Mesenchymal stem cell (in vitro differentiated cells and primary cell): ENCODE results near the gene LGR6.

Experiments
- DNase-seq: peaks from one replicate; pipeline ENCODE4 v3.0.0-alpha.2; 2013
- H2AFZ ChIP-seq: one replicate; pipeline ENCODE4 v1.6.1; 2013; ENCODE audit warnings: low read depth, mild to moderate bottlenecking, control low read depth, inconsistent platforms, low read length, moderate library complexity
- H2AK5ac ChIP-seq: 2 replicates; pipeline ENCODE4 v1.6.1; 2013; ENCODE audit warnings: low read length, moderate library complexity, mild to moderate bottlenecking, inconsistent platforms; ENCODE audit not compliant: severe bottlenecking
- H2BK120ac ChIP-seq: one replicate; pipeline ENCODE4 v1.6.1; 2013; ENCODE audit warnings: low read depth, mild to moderate bottlenecking, inconsistent platforms, low read length, moderate library complexity
- H2BK12ac ChIP-seq, 2 experiments: one replicate each; pipeline ENCODE4 v1.6.1; 2013; ENCODE audit warnings: inconsistent platforms in 2 of 2, low read length in 2 of 2, mild to moderate bottlenecking in 2 of 2, moderate library complexity in 2 of 2, control low read depth in 1 of 2
- H2BK15ac ChIP-seq: one replicate; pipeline ENCODE4 v1.6.1; 2013; ENCODE audit warnings: mild to moderate bottlenecking, low read depth, inconsistent platforms; ENCODE audit not compliant: poor library complexity, severe bottlenecking
- H2BK5ac ChIP-seq: 2 replicates; pipeline ENCODE4 v1.6.1; 2013; ENCODE audit warnings: low read depth, mild to moderate bottlenecking, low read length, control low read depth, inconsistent platforms; ENCODE audit not compliant: poor library complexity, severe bottlenecking
- H3K14ac ChIP-seq, 2 experiments: one replicate each; pipeline ENCODE4 v1.6.1; 2013; ENCODE audit warnings: inconsistent platforms in 2 of 2, low read length in 2 of 2, control low read depth in 1 of 2, mild to moderate bottlenecking in 1 of 2, moderate library complexity in 1 of 2
- H3K18ac ChIP-seq, 2 experiments: one replicate each; pipeline ENCODE4 v1.6.1; 2013; ENCODE audit warnings: inconsistent platforms in 2 of 2, low read length in 2 of 2, control low read depth in 1 of 2, low read depth in 1 of 2, mild to moderate bottlenecking in 1 of 2
- H3K23ac ChIP-seq, 2 experiments: one replicate each; pipeline ENCODE4 v1.6.1; 2013; ENCODE audit warnings: inconsistent platforms in 2 of 2, low read length in 2 of 2, mild to moderate bottlenecking in 2 of 2, moderate library complexity in 2 of 2, control low read depth in 1 of 2
- H3K27ac ChIP-seq: 2 replicates; pipeline ENCODE4 v1.5.1; 2013; ENCODE audit warnings: mild to moderate bottlenecking, moderate library complexity, low read length, control low read depth, inconsistent platforms; ENCODE audit not compliant: poor library complexity, severe bottlenecking
- H3K27me3 ChIP-seq, 2 experiments: 2 replicates each; pipeline versions ENCODE4 v1.6.1 to v1.7.0; 2013; ENCODE audit warnings: low read length in 2 of 2, mild to moderate bottlenecking in 2 of 2, moderate library complexity in 2 of 2, control low read depth in 1 of 2, inconsistent platforms in 1 of 2; ENCODE audit not compliant: control insufficient read depth in 1 of 2, insufficient read depth in 1 of 2
- H3K36me3 ChIP-seq, 2 experiments: 2 replicates each; pipeline versions ENCODE4 v1.6.1 to v1.7.0; 2013; ENCODE audit warnings: low read length in 2 of 2, control low read depth in 1 of 2, inconsistent platforms in 1 of 2, low read depth in 1 of 2, mild to moderate bottlenecking in 1 of 2; ENCODE audit not compliant: insufficient read depth in 2 of 2, control insufficient read depth in 1 of 2
- H3K4ac ChIP-seq, 2 experiments: one replicate each; pipeline ENCODE4 v1.6.1; 2013; ENCODE audit warnings: inconsistent platforms in 2 of 2, low read length in 2 of 2, mild to moderate bottlenecking in 2 of 2, moderate library complexity in 2 of 2, control low read depth in 1 of 2, low read depth in 1 of 2
- H3K4me1 ChIP-seq: 2 replicates; pipeline ENCODE4 v1.6.1; 2013; ENCODE audit warnings: low read depth, low read length, control low read depth; ENCODE audit not compliant: control insufficient read depth, insufficient read depth
- H3K4me2 ChIP-seq: 2 replicates; pipeline ENCODE4 v1.6.1; 2013; ENCODE audit warnings: low read length, mild to moderate bottlenecking, inconsistent platforms; ENCODE audit not compliant: poor library complexity, severe bottlenecking
- H3K4me3 ChIP-seq, 2 experiments: 2 replicates each; pipeline versions ENCODE4 v1.5.1 to v1.7.0; 2013; ENCODE audit warnings: low read length in 2 of 2, mild to moderate bottlenecking in 2 of 2, control low read depth in 1 of 2, low read depth in 1 of 2; ENCODE audit not compliant: insufficient read depth in 1 of 2
- H3K79me1 ChIP-seq: replicated peaks from 2 replicates; pipeline ENCODE4 v1.6.1; 2013; ENCODE audit warnings: mild to moderate bottlenecking, control low read depth, low read length, inconsistent platforms; ENCODE audit not compliant: poor library complexity, severe bottlenecking
- H3K9ac ChIP-seq: 2 replicates; pipeline ENCODE4 v1.7.0; 2013; ENCODE audit warnings: mild to moderate bottlenecking, low read length, moderate library complexity
- H3K9me3 ChIP-seq: 2 replicates; pipeline ENCODE4 v1.7.0; 2013; ENCODE audit warnings: mild to moderate bottlenecking, low read length; ENCODE audit not compliant: control insufficient read depth
- H4K8ac ChIP-seq: one replicate; pipeline ENCODE4 v1.6.1; 2013; ENCODE audit warnings: inconsistent platforms, mild to moderate bottlenecking, low read length, moderate library complexity
- H4K91ac ChIP-seq: one replicate; pipeline ENCODE4 v1.6.1; 2013; ENCODE audit warnings: mild to moderate bottlenecking, low read length, inconsistent platforms
- WGBS: methylation state at CpG from one replicate; pipeline ENCODE4 v1.1.7; 2013; ENCODE audit warnings: mixed read lengths; 5-methylcytosine and 5-hydroxymethylcytosine counted together

Gene LGR6

DNA sequence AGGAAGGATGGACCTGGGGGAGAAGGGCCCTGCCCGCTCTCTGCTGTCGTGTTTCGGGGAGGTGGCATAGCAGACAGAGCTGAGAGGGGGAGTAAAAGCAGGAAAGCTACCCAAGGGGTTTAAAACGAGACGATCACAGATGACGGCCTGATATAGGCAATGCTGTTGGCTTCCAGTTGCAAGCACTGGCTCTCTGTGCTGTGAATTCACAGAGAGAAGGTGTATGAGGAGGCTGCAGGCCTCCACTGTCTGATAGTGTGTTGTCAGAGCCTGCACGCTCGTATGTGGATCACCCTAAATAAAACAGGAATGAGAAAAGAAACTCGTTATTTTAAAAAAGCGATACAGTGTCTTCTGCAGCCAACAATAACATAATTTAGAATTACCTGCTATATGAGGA, 57.4 kb downstream of the LGR6 start:
- Histone ChIP-seq H3K9me3 (no peaks in the 10 kb centered on the region), H3K79me1 (no peaks in the 10 kb centered on the region), H2AFZ (no peak overlapping the region), H4K91ac (no peak overlapping the region), H2BK12ac (no peak overlapping the region), H3K23ac (no peak overlapping the region), H3K18ac (no peak overlapping the region), H3K14ac (no peak overlapping the region), H3K4me2 (no peak overlapping the region), H3K36me3 (no peaks in the 10 kb centered on the region), H3K27me3 (peaks cover 0 to 84% of the 10 kb centered on the region in 2 experiments), H3K4me3 (no peak overlapping the region), H2AK5ac (no peak overlapping the region), H3K4ac (no peak overlapping the region), H2BK15ac (no peak overlapping the region), H3K4me1 (peaks cover 23% of the 10 kb centered on the region), H2BK5ac (no peak overlapping the region), H3K9ac (no peak overlapping the region), H2BK120ac (no peak overlapping the region), H3K27ac (no peak overlapping the region), H4K8ac (no peak overlapping the region)
- DNase-seq = no peak
- WGBS = 90% methylated on average over 7 of the region's 10 CpGs

DNA sequence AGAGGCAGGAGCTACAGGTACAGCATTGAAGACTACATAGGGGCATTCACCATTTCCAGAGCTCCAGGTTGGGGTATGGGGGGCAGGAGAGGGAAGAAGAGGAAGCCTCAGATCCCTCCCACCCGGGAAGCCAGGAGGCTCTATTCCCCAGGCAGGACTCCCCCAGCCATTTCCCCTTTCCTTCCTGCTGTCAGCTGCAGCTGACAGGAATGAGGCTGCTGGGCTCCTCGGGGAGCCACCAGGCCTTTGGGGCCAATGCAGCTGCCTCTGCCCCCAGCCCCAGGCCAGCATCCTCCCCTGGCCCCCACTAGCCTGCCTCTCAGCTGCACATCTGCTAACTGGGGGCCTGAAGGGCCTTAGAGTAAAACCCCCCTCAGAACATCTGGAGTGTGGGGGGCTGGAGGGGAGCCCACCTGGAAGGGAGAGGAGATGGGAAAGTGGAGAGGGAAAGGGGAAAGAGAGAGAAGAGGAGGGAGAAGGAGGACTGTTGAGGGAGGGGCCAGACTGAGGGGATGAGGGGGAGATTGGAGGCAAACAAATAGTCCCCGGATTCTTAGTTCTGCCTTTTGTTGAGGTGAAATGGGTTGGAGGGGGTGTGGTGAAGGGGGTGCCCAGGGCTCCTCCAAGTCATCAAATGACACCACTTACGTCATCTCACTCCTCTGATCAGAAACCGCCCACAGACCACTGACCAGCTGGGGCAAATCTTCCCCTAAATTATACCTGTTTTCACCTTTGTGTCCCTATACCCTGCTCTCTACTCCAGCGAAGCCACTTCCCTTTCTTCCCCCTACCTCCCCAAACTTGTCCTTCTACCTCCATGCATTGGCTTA, 58.0 kb downstream of the LGR6 start:
- no peak for DNase-seq
- WGBS = 66% methylated on average over 3 of the region's 6 CpGs

DNA sequence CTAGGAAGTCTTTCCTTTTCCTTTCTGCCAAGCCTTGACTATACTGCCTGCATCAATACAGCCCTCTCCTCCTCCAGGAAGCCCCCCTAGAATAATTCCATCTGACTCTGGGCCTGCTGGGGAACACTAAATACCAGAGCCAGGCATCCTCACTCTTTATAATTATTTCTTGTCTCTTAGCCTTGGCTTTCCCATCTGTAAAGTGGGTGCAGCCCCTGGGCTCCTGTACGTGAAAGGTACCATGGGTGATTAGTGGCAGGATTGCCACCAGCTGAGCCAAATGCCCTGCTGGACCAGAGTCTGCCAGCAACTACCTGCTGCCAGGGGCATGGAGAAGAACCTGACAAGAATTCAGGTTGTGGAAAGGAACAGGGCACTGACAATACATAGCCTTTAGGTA, 58.7 kb downstream of the LGR6 start:
- Histone ChIP-seq H2BK12ac (no peak overlapping the region), H3K4me3 (no peak overlapping the region), H3K27me3 (peaks cover 0 to 85% of the 10 kb centered on the region in 2 experiments), H3K9ac (no peak overlapping the region), H3K9me3 (no peaks in the 10 kb centered on the region), H2BK15ac (no peak overlapping the region), H3K4me1 (peaks cover 21% of the 10 kb centered on the region), H4K91ac (no peak overlapping the region), H3K36me3 (no peaks in the 10 kb centered on the region), H3K27ac (no peak overlapping the region), H3K4ac (no peak overlapping the region), H3K14ac (no peak overlapping the region), H3K79me1 (no peaks in the 10 kb centered on the region), H2BK5ac (no peak overlapping the region), H3K18ac (no peak overlapping the region), H4K8ac (no peak overlapping the region), H2BK120ac (no peak overlapping the region), H2AK5ac (no peak overlapping the region), H3K23ac (no peak overlapping the region), H2AFZ (no peak overlapping the region), H3K4me2 (no peak overlapping the region)
- no peak for DNase-seq
- WGBS = 84% methylated on average over 1 of the region's 1 CpG

More for the DNA sequence above, 58.0 kb downstream of the LGR6 start:
- Histone ChIP-seq H4K91ac (no peak overlapping the region), H2BK15ac (no peak overlapping the region), H3K27me3 (peaks cover 0 to 85% of the 10 kb centered on the region in 2 experiments), H3K14ac (no peak overlapping the region), H3K4me2 (no peak overlapping the region), H3K4me3 (no peak overlapping the region), H3K36me3 (no peaks in the 10 kb centered on the region), H3K18ac (no peak overlapping the region), H2AK5ac (no peak overlapping the region), H2BK5ac (no peak overlapping the region), H2BK12ac (no peak overlapping the region), H3K23ac (no peak overlapping the region), H3K9me3 (no peaks in the 10 kb centered on the region), H4K8ac (no peak overlapping the region), H3K79me1 (no peaks in the 10 kb centered on the region), H2AFZ (no peak overlapping the region), H2BK120ac (no peak overlapping the region), H3K9ac (no peak overlapping the region), H3K4ac (no peak overlapping the region), H3K4me1 (peaks cover 23% of the 10 kb centered on the region), H3K27ac (no peak overlapping the region)

DNA sequence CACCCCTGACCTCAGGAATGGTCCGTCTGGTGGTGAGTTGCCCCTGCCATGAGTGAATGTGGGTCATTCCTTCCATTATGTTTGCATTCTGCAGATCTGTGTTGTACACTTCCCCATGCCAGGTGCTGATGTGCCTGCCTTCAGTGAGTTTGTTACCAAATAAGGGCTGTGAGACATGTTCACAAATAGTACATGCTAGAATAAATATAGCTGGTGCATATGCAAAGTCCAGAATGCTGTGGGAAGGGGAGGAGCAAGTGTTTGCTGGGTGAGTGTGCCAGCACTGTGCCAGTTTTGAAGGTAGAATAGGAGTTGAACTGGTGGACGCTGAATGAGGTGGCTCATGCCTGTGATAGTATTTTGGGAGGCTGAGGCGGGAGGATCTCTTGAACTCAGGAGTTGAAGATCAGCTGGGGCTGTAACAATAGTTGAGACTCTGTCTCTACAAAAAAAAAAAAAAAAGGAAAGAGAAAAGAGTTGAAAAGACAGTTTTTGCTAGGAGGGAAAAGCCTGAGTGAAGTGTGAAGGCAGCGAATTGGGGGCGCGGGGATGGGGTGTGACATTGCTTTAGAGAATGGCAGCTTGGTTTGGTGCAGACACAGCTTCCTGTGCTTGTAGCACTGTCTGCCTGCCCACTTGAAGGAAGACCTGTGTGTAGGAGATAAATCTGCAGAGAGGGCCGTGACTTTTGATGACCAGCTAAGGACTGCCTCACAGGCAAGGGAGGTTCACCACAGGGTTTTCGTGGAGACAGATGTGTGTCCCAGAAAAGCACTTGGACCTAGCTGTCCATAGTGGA, 61.1 kb downstream of the LGR6 start:
- Histone ChIP-seq H3K36me3 (no peaks in the 10 kb centered on the region), H3K4ac (peak overlapping the region in 1 of 2 experiments; percentile 67), H2BK5ac (no peak overlapping the region), H3K9ac (no peak overlapping the region), H3K27me3 (peaks cover 2 to 85% of the 10 kb centered on the region in 2 experiments), H2BK15ac (no peak overlapping the region), H3K79me1 (no peaks in the 10 kb centered on the region), H4K8ac (no peak overlapping the region), H3K18ac (no peak overlapping the region), H4K91ac (peak overlapping the region; percentile 11), H3K4me3 (peak overlapping the region in 1 of 2 experiments; percentile 26), H3K4me2 (no peak overlapping the region), H3K9me3 (no peaks in the 10 kb centered on the region), H3K23ac (no peak overlapping the region), H2AFZ (no peak overlapping the region), H2BK12ac (no peak overlapping the region), H2AK5ac (no peak overlapping the region), H3K27ac (no peak overlapping the region), H3K4me1 (peaks cover 10% of the 10 kb centered on the region), H3K14ac (no peak overlapping the region), H2BK120ac (no peak overlapping the region)
- DNase-seq = peak; percentile 22
- WGBS = 82% methylated on average over 8 of the region's 8 CpGs
